ENCODE results near the gene SLC5A10. TPM values are rescaled to one million over a fixed set of nuclear protein-coding genes. Genes with fewer than 3 reads are reported as not detected.

SLC5A10 gene
- total RNA-seq, 1 experiment from 2014 or later = not detected

DNA sequence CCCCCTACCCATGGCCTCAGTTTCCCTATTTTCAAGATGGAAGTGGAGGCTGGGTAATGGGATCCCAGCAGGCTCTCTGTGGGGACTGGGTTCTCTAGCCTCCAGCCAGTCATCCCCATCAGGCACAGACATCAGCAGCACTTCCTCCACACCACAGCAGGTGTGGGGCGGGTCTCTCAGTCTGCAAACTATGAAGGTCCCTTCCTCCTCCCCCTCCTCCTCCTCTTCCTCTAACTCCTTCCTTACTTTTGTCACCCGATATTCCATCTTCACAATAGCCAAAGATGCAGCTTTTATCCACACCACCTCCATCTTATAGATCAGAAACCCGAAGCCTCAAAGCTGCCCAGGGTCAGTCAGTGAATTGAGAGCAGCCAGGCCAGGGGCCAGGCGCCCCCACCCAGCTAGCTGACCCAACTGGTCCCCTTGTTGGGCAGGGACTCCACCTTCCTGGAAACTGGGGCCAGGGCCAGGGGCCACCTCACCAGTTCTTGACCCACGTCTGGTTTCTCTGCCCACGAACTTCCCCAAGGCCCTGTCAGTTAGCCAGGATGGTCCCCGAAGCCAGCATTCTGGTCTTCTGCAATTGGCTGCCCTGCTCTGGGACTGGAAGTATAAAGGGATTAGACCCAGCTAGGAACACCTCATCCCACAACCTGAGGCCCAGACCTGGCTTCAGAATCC is 50.1 kb downstream of the SLC5A10 start:
- ATAC-seq (no peak), DNase-seq (ENCODE audit: low read depth, low spot score) (no peak)
- H3K9me3 ChIP-seq (ENCODE audit: control insufficient read depth, insufficient read depth, low read depth, low read length) = no peaks in the 10 kb centered on the region
- intact Hi-C loops (cut with micrococcal nuclease; ENCODE audit: unreplicated experiment) = no loop called here
- in situ Hi-C loops (cut with HindIII; ENCODE audit: low pct_unique_long_range_greater_than_20kb, low sequenced_read_pairs) = no loop called here
- no peaks in the 10 kb centered on the region for H3K27me3 ChIP-seq (ENCODE audit: control insufficient read depth, insufficient read depth, low read length)
- POLR2A ChIA-PET = no interaction called here
- H3K4me3 ChIP-seq (ENCODE audit: low read depth in 2 of 2, low read length in 2 of 2) = peak overlapping the region; percentile 61 to 69
- CTCF ChIA-PET = interaction anchor here (1.5 kb wide), 1 partner anchor 41 kb away, joined by 3 read pairs; no protein-coding TSS in a partner anchor
- H3K36me3 ChIP-seq (ENCODE audit: control insufficient read depth, insufficient read depth, low read length) = no peaks in the 10 kb centered on the region; the same call in 1 of the 2 replicates
- peaks cover 9% of the 10 kb centered on the region for H3K4me1 ChIP-seq (ENCODE audit: control insufficient read depth, insufficient read depth, low read length)
- no peak overlapping the region for H3K27ac ChIP-seq (ENCODE audit: low read length)
- TF ChIP-seq TCF7L2 (IDR thresholded peaks at IDR 0.05; ENCODE audit: low read depth, low read length) (no peak), CTCF (IDR thresholded peaks at IDR 0.05) (no peak), SIN3A (IDR thresholded peaks at IDR 0.05; ENCODE audit: borderline replicate concordance, insufficient read depth, low read depth, low read length) (no peak), POLR2AphosphoS5 (IDR thresholded peaks at IDR 0.05; ENCODE audit: low read depth, low read length) (no peak)
- TF ChIP-seq, protein P1, sequence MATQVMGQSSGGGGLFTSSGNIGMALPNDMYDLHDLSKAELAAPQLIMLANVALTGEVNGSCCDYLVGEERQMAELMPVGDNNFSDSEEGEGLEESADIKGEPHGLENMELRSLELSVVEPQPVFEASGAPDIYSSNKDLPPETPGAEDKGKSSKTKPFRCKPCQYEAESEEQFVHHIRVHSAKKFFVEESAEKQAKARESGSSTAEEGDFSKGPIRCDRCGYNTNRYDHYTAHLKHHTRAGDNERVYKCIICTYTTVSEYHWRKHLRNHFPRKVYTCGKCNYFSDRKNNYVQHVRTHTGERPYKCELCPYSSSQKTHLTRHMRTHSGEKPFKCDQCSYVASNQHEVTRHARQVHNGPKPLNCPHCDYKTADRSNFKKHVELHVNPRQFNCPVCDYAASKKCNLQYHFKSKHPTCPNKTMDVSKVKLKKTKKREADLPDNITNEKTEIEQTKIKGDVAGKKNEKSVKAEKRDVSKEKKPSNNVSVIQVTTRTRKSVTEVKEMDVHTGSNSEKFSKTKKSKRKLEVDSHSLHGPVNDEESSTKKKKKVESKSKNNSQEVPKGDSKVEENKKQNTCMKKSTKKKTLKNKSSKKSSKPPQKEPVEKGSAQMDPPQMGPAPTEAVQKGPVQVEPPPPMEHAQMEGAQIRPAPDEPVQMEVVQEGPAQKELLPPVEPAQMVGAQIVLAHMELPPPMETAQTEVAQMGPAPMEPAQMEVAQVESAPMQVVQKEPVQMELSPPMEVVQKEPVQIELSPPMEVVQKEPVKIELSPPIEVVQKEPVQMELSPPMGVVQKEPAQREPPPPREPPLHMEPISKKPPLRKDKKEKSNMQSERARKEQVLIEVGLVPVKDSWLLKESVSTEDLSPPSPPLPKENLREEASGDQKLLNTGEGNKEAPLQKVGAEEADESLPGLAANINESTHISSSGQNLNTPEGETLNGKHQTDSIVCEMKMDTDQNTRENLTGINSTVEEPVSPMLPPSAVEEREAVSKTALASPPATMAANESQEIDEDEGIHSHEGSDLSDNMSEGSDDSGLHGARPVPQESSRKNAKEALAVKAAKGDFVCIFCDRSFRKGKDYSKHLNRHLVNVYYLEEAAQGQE (IDR thresholded peaks at IDR 0.05; ENCODE audit: insufficient read depth in 1 of 2, low read depth in 2 of 2, low read length in 1 of 2) = no peak
- BruUV-seq (replicated peaks) = no TSS peak

- DNase-seq (ENCODE audit: low read depth, low spot score) = no peak
- H3K4me1 ChIP-seq (ENCODE audit: control insufficient read depth, insufficient read depth, low read length) = peaks cover 9% of the 10 kb centered on the region
- no TSS peak for BruUV-seq (replicated peaks)
- TF ChIP-seq, protein P1 (IDR thresholded peaks at IDR 0.05; ENCODE audit: insufficient read depth in 1 of 2, low read depth in 2 of 2, low read length in 1 of 2) = no peak
- TF ChIP-seq TCF7L2 (IDR thresholded peaks at IDR 0.05; ENCODE audit: low read depth, low read length) (no peak), POLR2AphosphoS5 (IDR thresholded peaks at IDR 0.05; ENCODE audit: low read depth, low read length) (no peak), SIN3A (IDR thresholded peaks at IDR 0.05; ENCODE audit: borderline replicate concordance, insufficient read depth, low read depth, low read length) (no peak)
- H3K36me3 ChIP-seq (ENCODE audit: control insufficient read depth, insufficient read depth, low read length) = no peaks in the 10 kb centered on the region; the same call in 1 of the 2 replicates
- no peaks in the 10 kb centered on the region for H3K9me3 ChIP-seq (ENCODE audit: control insufficient read depth, insufficient read depth, low read depth, low read length)
- peak overlapping the region; percentile 75 for H3K27ac ChIP-seq (ENCODE audit: low read length)
- peak overlapping the region; percentile 61 to 69 for H3K4me3 ChIP-seq (ENCODE audit: low read depth in 2 of 2, low read length in 2 of 2)
- intact Hi-C loops (cut with micrococcal nuclease; ENCODE audit: unreplicated experiment) = no loop called here
- POLR2A ChIA-PET = interaction anchor here (0.6 kb wide), 1 partner anchor 20 kb away, joined by 3 read pairs; no protein-coding TSS in a partner anchor
- CTCF ChIA-PET = interaction anchor here (1.5 kb wide), 1 partner anchor 42 kb away, joined by 3 read pairs; no protein-coding TSS in a partner anchor
- in situ Hi-C loops (cut with HindIII; ENCODE audit: low pct_unique_long_range_greater_than_20kb, low sequenced_read_pairs) = no loop called here
- H3K27me3 ChIP-seq (ENCODE audit: control insufficient read depth, insufficient read depth, low read length) = no peaks in the 10 kb centered on the region
- no peak for ATAC-seq
Observed at GRCh38 chr17:19002805-19003542, 51.0 kb downstream of the SLC5A10 start.

Measured in Panc1 (cell line).